DND-41 (cell line): Measurements from ENCODE around the gene CCDC85A.
"Not testable (repeated sequence)": the region's sequence is repeated elsewhere in the genome, so short reads cannot be mapped to it uniquely, and the experiment has no call there.

Experiments used
- ATAC-seq: fragments of 200-7000 bp; cut with Tn5 transposase; 3 replicates; pipeline ENCODE4 v1.9.1; 2021; ENCODE audit warnings: low read depth; ENCODE audit not compliant: insufficient read depth
- DNase-seq: peaks from one replicate; pipeline ENCODE4 v3.0.0-alpha.2; 2020
- H2AFZ ChIP-seq: 2 replicates; pipeline ENCODE4 v1.6.0; 2012; ENCODE audit warnings: low read depth, low read length
- H3K27ac ChIP-seq: 2 replicates; pipeline ENCODE4 v1.5.1; 2012; ENCODE audit warnings: low read length, inconsistent platforms
- H3K27me3 ChIP-seq: fragments of 200-600 bp; sonication (generic); 2 replicates; pipeline ENCODE4 v1.6.0; 2012; ENCODE audit warnings: low read length, mild to moderate bottlenecking, inconsistent platforms; ENCODE audit not compliant: insufficient read depth, poor library complexity
- H3K36me3 ChIP-seq: 2 replicates; pipeline ENCODE4 v1.5.1; 2012; ENCODE audit warnings: low read length, inconsistent platforms; ENCODE audit not compliant: insufficient read depth
- H3K4me1 ChIP-seq: 2 replicates; pipeline ENCODE4 v1.5.1; 2012; ENCODE audit warnings: mild to moderate bottlenecking, low read length; ENCODE audit not compliant: insufficient read depth
- H3K4me2 ChIP-seq: 2 replicates; pipeline ENCODE4 v1.6.0; 2012; ENCODE audit warnings: mild to moderate bottlenecking, moderate library complexity, low read length, inconsistent platforms; ENCODE audit not compliant: insufficient read depth
- H3K4me3 ChIP-seq, 2 experiments: fragments of 200-600 bp in 1 of 2; shearing (Covaris generic) in 1 of 2; 2 replicates each; pipeline ENCODE4 v1.5.1; 2012 to 2016; ENCODE audit warnings: inconsistent platforms in 2 of 2, low read length in 2 of 2, mild to moderate bottlenecking in 2 of 2, low read depth in 1 of 2, moderate library complexity in 1 of 2
- H3K79me2 ChIP-seq: 2 replicates; pipeline ENCODE4 v1.6.0; 2012; ENCODE audit warnings: low read length, inconsistent platforms; ENCODE audit not compliant: insufficient read depth
- H3K9ac ChIP-seq: 2 replicates; pipeline ENCODE4 v1.6.0; 2012; ENCODE audit warnings: low read depth, mild to moderate bottlenecking, inconsistent platforms, low read length, moderate library complexity
- H3K9me3 ChIP-seq: 2 replicates; pipeline ENCODE4 v1.5.1; 2012; ENCODE audit warnings: low read length, moderate library complexity, mild to moderate bottlenecking, inconsistent platforms; ENCODE audit not compliant: insufficient read depth, severe bottlenecking
- H4K20me1 ChIP-seq: 2 replicates; pipeline ENCODE4 v1.6.0; 2012; ENCODE audit warnings: low read length; ENCODE audit not compliant: insufficient read depth
- EZH2 ChIP-seq: IDR thresholded peaks from 3 replicates; pipeline ENCODE4 v1.6.1; 2012; ENCODE audit warnings: borderline replicate concordance, low read depth, mild to moderate bottlenecking, moderate library complexity, low read length, inconsistent platforms; ENCODE audit not compliant: severe bottlenecking
- TF ChIP-seq, protein P1 (sequence below): IDR thresholded peaks from 2 replicates; pipeline ENCODE4 v1.5.1; 2012; ENCODE audit warnings: borderline replicate concordance, low read length, moderate library complexity, mild to moderate bottlenecking; ENCODE audit not compliant: poor library complexity, severe bottlenecking; ENCODE audit errors: extremely low read depth

CCDC85A gene

GRCh38 chr2:56183643-56184499, at the start of gene CCDC85A:
CCDC85A (plus strand) TSS chr2:56183990; CDS start chr2:56184625, 635 bp downstream.
- Histone ChIP-seq H3K4me3 (no peak within 1 kb of the TSS), H3K27me3 (peaks cover 7% of the 10 kb centered on the region)

GRCh38 chr2:56134861-56135260, 48.9 kb upstream of the CCDC85A start:
- Histone ChIP-seq H3K9ac (no peak overlapping the region), H3K36me3 (no peaks in the 10 kb centered on the region), H3K4me2 (no peak overlapping the region), H3K27ac (no peak overlapping the region), H3K4me1 (no peaks in the 10 kb centered on the region), H4K20me1 (no peaks in the 10 kb centered on the region), H3K9me3 (no peaks in the 10 kb centered on the region), H3K27me3 (no peaks in the 10 kb centered on the region), H3K4me3 (no peak overlapping the region), H2AFZ (no peak overlapping the region), H3K79me2 (no peaks in the 10 kb centered on the region)
- ATAC-seq (no peak), DNase-seq (no peak)
- TF ChIP-seq, protein P1, sequence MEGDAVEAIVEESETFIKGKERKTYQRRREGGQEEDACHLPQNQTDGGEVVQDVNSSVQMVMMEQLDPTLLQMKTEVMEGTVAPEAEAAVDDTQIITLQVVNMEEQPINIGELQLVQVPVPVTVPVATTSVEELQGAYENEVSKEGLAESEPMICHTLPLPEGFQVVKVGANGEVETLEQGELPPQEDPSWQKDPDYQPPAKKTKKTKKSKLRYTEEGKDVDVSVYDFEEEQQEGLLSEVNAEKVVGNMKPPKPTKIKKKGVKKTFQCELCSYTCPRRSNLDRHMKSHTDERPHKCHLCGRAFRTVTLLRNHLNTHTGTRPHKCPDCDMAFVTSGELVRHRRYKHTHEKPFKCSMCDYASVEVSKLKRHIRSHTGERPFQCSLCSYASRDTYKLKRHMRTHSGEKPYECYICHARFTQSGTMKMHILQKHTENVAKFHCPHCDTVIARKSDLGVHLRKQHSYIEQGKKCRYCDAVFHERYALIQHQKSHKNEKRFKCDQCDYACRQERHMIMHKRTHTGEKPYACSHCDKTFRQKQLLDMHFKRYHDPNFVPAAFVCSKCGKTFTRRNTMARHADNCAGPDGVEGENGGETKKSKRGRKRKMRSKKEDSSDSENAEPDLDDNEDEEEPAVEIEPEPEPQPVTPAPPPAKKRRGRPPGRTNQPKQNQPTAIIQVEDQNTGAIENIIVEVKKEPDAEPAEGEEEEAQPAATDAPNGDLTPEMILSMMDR, result no peak
- no peak for TF ChIP-seq EZH2

More at GRCh38 chr2:56183643-56184499, at the start of gene CCDC85A:
- Histone ChIP-seq H3K4me2 (no peak within 1 kb of the TSS), H2AFZ (no peak within 1 kb of the TSS), H3K79me2 (no peaks in the 10 kb centered on the region), H3K36me3 (no peaks in the 10 kb centered on the region), H4K20me1 (no peaks in the 10 kb centered on the region), H3K9ac (no peak within 1 kb of the TSS), H3K27ac (no peak within 1 kb of the TSS), H3K9me3 (no peaks in the 10 kb centered on the region), H3K4me1 (no peaks in the 10 kb centered on the region)
- ATAC-seq (peak; percentile 89), DNase-seq (peak; percentile 49)
- no peak for TF ChIP-seq EZH2
- TF ChIP-seq, protein P1, result peak; percentile 70

DNA sequence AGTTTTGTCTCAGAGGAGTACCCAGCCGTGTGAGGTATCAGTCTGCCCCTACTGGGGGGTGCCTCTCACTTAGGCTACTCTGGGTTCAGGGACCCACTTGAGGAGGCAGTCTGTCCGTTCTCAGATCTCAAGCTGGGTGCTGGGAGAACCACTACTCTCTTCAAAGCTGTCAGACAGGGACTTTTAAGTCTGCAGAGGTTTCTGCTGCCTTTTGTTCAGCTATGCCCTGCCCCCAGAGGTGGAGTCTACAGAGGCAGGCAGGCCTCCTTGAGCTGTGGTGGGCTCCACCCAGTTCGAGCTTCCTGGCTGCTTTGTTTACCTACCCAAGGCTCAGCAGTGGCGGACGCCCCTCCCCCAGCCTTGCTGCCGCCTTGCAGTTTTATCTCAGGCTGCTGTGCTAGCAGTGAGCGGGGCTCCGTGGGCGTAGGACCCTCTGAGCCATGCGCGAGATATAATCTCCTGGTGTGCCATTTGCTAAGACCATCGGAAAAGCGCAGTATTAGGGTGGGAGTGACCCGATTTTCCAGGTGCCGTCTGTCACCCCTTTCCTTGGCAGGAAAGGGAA, 41.2 kb upstream of the CCDC85A start:
- H3K79me2 ChIP-seq, H2AFZ ChIP-seq, ATAC-seq, H3K4me1 ChIP-seq, H4K20me1 ChIP-seq, H3K9ac ChIP-seq, H3K4me2 ChIP-seq, H3K27ac ChIP-seq, H3K27me3 ChIP-seq, H3K36me3 ChIP-seq, H3K9me3 ChIP-seq, H3K4me3 ChIP-seq: not testable (repeated sequence)
- peak; percentile 8 for DNase-seq

- TF ChIP-seq EZH2, result no peak
- TF ChIP-seq, protein P1, result no peak
- no peaks in the 10 kb centered on the region for H3K27me3 ChIP-seq
- H2AFZ ChIP-seq, result no peak overlapping the region
- H3K4me2 ChIP-seq, result no peak overlapping the region
- no peaks in the 10 kb centered on the region for H3K4me1 ChIP-seq
- H3K79me2 ChIP-seq, result no peaks in the 10 kb centered on the region
- no peak for ATAC-seq
- no peaks in the 10 kb centered on the region for H4K20me1 ChIP-seq
- H3K36me3 ChIP-seq, result no peaks in the 10 kb centered on the region
- no peak overlapping the region for H3K4me3 ChIP-seq
- H3K9me3 ChIP-seq, result no peaks in the 10 kb centered on the region
- no peak for DNase-seq
- H3K27ac ChIP-seq, result no peak overlapping the region
- no peak overlapping the region for H3K9ac ChIP-seq
These were observed 35.9 kb upstream of the CCDC85A start for GRCh38 chr2:56147907-56148306.
